Right lobe of liver (tissue), 4 donors: ENCODE measurements around the gene REG3G.

ENCODE experiments used
- CTCF ChIP-seq, 4 donors: fragments of 200-600 bp in 3 of 4; fragments of 450-650 bp in 1 of 4; IDR thresholded peaks; one replicate each; pipeline versions ENCODE4 v1.5.1 to v1.8.0; 2016 to 2022; ENCODE audit warnings: antibody characterized with exemption in 4 of 4, mild to moderate bottlenecking in 2 of 4
- POLR2A ChIP-seq: fragments of 450-650 bp; IDR thresholded peaks from one replicate; pipeline ENCODE4 v1.6.1; 2017; ENCODE audit warnings: antibody characterized with exemption, mild to moderate bottlenecking
- donor health status: DM: no; HTN: no; CAD: no.
- donor health status: DM: no; HTN: no; CAD: no.
- donor health status: DM: no; HTN: yes; CAD: no.

GRCh38 chr2:79001285-79001684 is 24.2 kb upstream of the REG3G start:
- TF ChIP-seq CTCF (IDR thresholded peaks at IDR 0.05) (no peak), POLR2A (no peak)
